Epidermal melanocyte (primary cell): ENCODE results near the gene FGA.
"Not testable (repeated sequence)": the region's sequence is repeated elsewhere in the genome, so short reads cannot be mapped to it uniquely, and the experiment has no call there.

Source experiments
- DNase-seq: peaks from one replicate; pipeline ENCODE4 v3.0.0; 2011; ENCODE audit warnings: low spot score; ENCODE audit not compliant: insufficient read length

FGA gene

GRCh38 chr4:154608361-154609252 is 18.1 kb upstream of the FGA start:
- DNase-seq: no peak

- DNase-seq: no peak
Measured at GRCh38 chr4:154606728-154607723, 16.5 kb upstream of the FGA start.

GRCh38 chr4:154604696-154605200 is 14.2 kb upstream of the FGA start:
- DNase-seq: no peak

GRCh38 chr4:154603033-154603943 is 12.7 kb upstream of the FGA start:
- DNase-seq: no peak

- no peak for DNase-seq
Measured at GRCh38 chr4:154602404-154603020, 12.0 kb upstream of the FGA start.

GRCh38 chr4:154597798-154598774 is 7.5 kb upstream of the FGA start:
- DNase-seq: no peak

- not testable (repeated sequence) for DNase-seq
Measured at GRCh38 chr4:154597281-154597680, 6.7 kb upstream of the FGA start.

GRCh38 chr4:154595807-154596206 is 5.3 kb upstream of the FGA start:
- no peak for DNase-seq

- not testable (repeated sequence) for DNase-seq
Measured at GRCh38 chr4:154594343-154594742, 3.8 kb upstream of the FGA start.

GRCh38 chr4:154593868-154594267 is 3.3 kb upstream of the FGA start:
- DNase-seq: no peak

GRCh38 chr4:154591890-154592289 is 1.3 kb upstream of the FGA start:
- DNase-seq: no peak

- no peak for DNase-seq
Measured at GRCh38 chr4:154589296-154590197, 995 bp downstream of the FGA start.

GRCh38 chr4:154588198-154588597 is 2.3 kb downstream of the FGA start:
- DNase-seq: no peak

GRCh38 chr4:154586296-154587033 is 4.1 kb downstream of the FGA start:
- no peak for DNase-seq

GRCh38 chr4:154585369-154586018 is 5.0 kb downstream of the FGA start:
- DNase-seq: no peak

GRCh38 chr4:154584259-154584658 is 6.3 kb downstream of the FGA start:
- no peak for DNase-seq

- no peak for DNase-seq
Measured at GRCh38 chr4:154583677-154584076, 6.9 kb downstream of the FGA start.
